A549 (cell line): Measurements from ENCODE around the gene ATP5ME.

Source experiments
- ELK1 ChIP-seq: fragments of 150-350 bp; IDR thresholded peaks from 2 replicates; pipeline ENCODE4 v1.6.1; 2014; ENCODE audit warnings: low read depth, mild to moderate bottlenecking, low read length
- HOXB5 ChIP-seq: fragments of 250-450 bp; sonication (Bioruptor Pico); IDR thresholded peaks from 2 replicates; pipeline ENCODE4 v1.5.0; 2020; ENCODE audit warnings: mild to moderate bottlenecking, moderate library complexity
- POLR2A ChIP-seq: IDR thresholded peaks from 2 replicates; pipeline ENCODE4 v1.6.1; 2012; ENCODE audit warnings: mild to moderate bottlenecking, low read length
- RAD21 ChIP-seq, 2 experiments: fragments of >200 bp in 1 of 2; sonication (Bioruptor Twin) in 1 of 2; formaldehyde crosslinking in 1 of 2; IDR thresholded peaks in 1 of 2; conservative IDR thresholded peaks in 1 of 2; 2 replicates in 1 of 2; 3 replicates in 1 of 2; pipeline ENCODE4 v1.6.1; 2012 to 2018; ENCODE audit warnings: inconsistent platforms in 1 of 2
- TF ChIP-seq, protein P1 (sequence below): fragments of >200 bp; sonication (Bioruptor Twin); formaldehyde crosslinking; IDR thresholded peaks from 3 replicates; pipeline ENCODE4 v1.5.1; 2016

DNA sequence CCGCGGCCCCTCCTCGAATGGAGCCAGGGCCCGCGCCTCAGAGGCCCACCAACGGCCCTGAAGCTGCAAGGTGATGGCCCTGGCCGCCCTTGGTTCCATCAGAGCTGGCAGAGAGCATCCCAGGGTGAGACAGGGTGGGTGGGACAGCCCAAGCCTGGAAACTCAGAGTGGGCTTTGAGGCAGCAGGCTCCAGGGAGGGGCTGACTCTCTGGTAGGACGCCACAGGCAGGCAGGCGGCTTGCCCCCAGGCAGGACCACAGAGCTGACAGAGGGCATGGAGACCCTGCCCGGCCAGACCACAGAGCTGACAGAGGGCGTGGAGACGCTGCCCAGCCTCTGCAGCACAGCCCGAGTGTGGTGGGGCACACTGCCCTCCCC, 5.0 kb upstream of the ATP5ME start:
- TF ChIP-seq POLR2A (no peak), ELK1 (no peak), RAD21 (conservative IDR thresholded peaks at IDR 0.05 in 1 of 2, IDR thresholded peaks at IDR 0.05 in 1 of 2) (no peak), HOXB5 (no peak)
- TF ChIP-seq, protein P1, sequence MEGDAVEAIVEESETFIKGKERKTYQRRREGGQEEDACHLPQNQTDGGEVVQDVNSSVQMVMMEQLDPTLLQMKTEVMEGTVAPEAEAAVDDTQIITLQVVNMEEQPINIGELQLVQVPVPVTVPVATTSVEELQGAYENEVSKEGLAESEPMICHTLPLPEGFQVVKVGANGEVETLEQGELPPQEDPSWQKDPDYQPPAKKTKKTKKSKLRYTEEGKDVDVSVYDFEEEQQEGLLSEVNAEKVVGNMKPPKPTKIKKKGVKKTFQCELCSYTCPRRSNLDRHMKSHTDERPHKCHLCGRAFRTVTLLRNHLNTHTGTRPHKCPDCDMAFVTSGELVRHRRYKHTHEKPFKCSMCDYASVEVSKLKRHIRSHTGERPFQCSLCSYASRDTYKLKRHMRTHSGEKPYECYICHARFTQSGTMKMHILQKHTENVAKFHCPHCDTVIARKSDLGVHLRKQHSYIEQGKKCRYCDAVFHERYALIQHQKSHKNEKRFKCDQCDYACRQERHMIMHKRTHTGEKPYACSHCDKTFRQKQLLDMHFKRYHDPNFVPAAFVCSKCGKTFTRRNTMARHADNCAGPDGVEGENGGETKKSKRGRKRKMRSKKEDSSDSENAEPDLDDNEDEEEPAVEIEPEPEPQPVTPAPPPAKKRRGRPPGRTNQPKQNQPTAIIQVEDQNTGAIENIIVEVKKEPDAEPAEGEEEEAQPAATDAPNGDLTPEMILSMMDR: no peak
